ENCODE data around the gene RAB3C.
"Not testable (repeated sequence)": the region's sequence is repeated elsewhere in the genome, so short reads cannot be mapped to it uniquely, and the experiment has no call there.

Gene RAB3C

GRCh38 chr5:58571501-58571900 lies 11.4 kb upstream of the RAB3C start:
- TF ChIP-seq, protein P1, sequence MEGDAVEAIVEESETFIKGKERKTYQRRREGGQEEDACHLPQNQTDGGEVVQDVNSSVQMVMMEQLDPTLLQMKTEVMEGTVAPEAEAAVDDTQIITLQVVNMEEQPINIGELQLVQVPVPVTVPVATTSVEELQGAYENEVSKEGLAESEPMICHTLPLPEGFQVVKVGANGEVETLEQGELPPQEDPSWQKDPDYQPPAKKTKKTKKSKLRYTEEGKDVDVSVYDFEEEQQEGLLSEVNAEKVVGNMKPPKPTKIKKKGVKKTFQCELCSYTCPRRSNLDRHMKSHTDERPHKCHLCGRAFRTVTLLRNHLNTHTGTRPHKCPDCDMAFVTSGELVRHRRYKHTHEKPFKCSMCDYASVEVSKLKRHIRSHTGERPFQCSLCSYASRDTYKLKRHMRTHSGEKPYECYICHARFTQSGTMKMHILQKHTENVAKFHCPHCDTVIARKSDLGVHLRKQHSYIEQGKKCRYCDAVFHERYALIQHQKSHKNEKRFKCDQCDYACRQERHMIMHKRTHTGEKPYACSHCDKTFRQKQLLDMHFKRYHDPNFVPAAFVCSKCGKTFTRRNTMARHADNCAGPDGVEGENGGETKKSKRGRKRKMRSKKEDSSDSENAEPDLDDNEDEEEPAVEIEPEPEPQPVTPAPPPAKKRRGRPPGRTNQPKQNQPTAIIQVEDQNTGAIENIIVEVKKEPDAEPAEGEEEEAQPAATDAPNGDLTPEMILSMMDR (IDR thresholded peaks at IDR 0.05; ENCODE audit: unreplicated experiment in 3 of 3), result no peak
- no peaks in the 10 kb centered on the region for H3K36me3 Mint-ChIP-seq (ENCODE audit: low read depth)
- H3K4me3 Mint-ChIP-seq, result no peak overlapping the region
- no peaks in the 10 kb centered on the region for H3K27me3 Mint-ChIP-seq (ENCODE audit: low read depth)
- H3K27ac Mint-ChIP-seq, result no peak overlapping the region
- H3K9me3 Mint-ChIP-seq, result peaks cover 10% of the 10 kb centered on the region
- H3K4me1 Mint-ChIP-seq, result no peaks in the 10 kb centered on the region

GRCh38 chr5:58572973-58573372 lies 9.9 kb upstream of the RAB3C start:
- not testable (repeated sequence) for H3K4me1 Mint-ChIP-seq; H3K4me3 Mint-ChIP-seq; H3K27me3 Mint-ChIP-seq (ENCODE audit: low read depth); H3K27ac Mint-ChIP-seq; H3K36me3 Mint-ChIP-seq (ENCODE audit: low read depth)
- H3K9me3 Mint-ChIP-seq, result peaks cover 10% of the 10 kb centered on the region

- no peak overlapping the region for H3K4me3 Mint-ChIP-seq
- H3K9me3 Mint-ChIP-seq, result no peaks in the 10 kb centered on the region
- H3K36me3 Mint-ChIP-seq (ENCODE audit: low read depth), result no peaks in the 10 kb centered on the region
- no peak overlapping the region for H3K27ac Mint-ChIP-seq
- H3K4me1 Mint-ChIP-seq, result peaks cover 5% of the 10 kb centered on the region
- TF ChIP-seq, protein P1 (IDR thresholded peaks at IDR 0.05; ENCODE audit: unreplicated experiment in 3 of 3), result no peak
- peaks cover 45% of the 10 kb centered on the region for H3K27me3 Mint-ChIP-seq (ENCODE audit: low read depth)
Observed at GRCh38 chr5:58579781-58580180, 3.1 kb upstream of the RAB3C start.

- H3K4me1 Mint-ChIP-seq, result peaks cover 5% of the 10 kb centered on the region
- H3K4me3 Mint-ChIP-seq, result peak overlapping the region; percentile 85 to 89 (median 88)
- no peaks in the 10 kb centered on the region for H3K36me3 Mint-ChIP-seq (ENCODE audit: low read depth)
- TF ChIP-seq, protein P1 (IDR thresholded peaks at IDR 0.05; ENCODE audit: unreplicated experiment in 3 of 3), result no peak
- H3K9me3 Mint-ChIP-seq, result no peaks in the 10 kb centered on the region
- H3K27me3 Mint-ChIP-seq (ENCODE audit: low read depth), result peaks cover 55% of the 10 kb centered on the region
- no peak overlapping the region for H3K27ac Mint-ChIP-seq
Observed at GRCh38 chr5:58582019-58582802, 664 bp upstream of the RAB3C start.

- Mint-ChIP-seq H3K27ac (no peak overlapping the region), H3K4me1 (no peaks in the 10 kb centered on the region), H3K27me3 (ENCODE audit: low read depth) (no peaks in the 10 kb centered on the region), H3K9me3 (no peaks in the 10 kb centered on the region), H3K4me3 (no peak overlapping the region), H3K36me3 (ENCODE audit: low read depth) (no peaks in the 10 kb centered on the region)
- TF ChIP-seq, protein P1 (IDR thresholded peaks at IDR 0.05; ENCODE audit: unreplicated experiment in 3 of 3), result no peak
Observed at GRCh38 chr5:58595952-58596351, 13.1 kb downstream of the RAB3C start.

DNA sequence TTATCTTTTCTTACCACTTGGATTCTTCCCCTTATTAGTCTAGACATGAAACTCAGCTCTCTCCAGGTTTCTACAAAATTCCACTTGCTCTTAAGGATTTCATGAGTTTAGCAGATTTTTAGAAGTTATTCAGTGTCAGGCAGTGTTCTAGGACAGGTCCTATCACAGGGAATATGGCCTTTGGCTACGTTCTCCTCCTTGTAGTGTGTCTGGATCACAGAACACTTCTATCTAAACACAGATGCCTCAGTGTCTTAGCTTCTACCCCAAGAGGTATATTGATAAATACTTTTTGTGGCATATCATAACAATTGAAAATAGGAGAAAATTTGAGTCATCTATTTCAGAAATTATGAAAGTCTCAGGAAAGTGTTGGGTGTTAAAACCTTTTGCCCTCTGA lies 15.6 kb downstream of the RAB3C start:
- Mint-ChIP-seq H3K27ac (no peak overlapping the region), H3K4me1 (no peaks in the 10 kb centered on the region)

More for the DNA sequence above, 15.6 kb downstream of the RAB3C start:
- no peaks in the 10 kb centered on the region for H3K27me3 Mint-ChIP-seq (ENCODE audit: low read depth)
- TF ChIP-seq, protein P1 (IDR thresholded peaks at IDR 0.05; ENCODE audit: unreplicated experiment in 3 of 3), result no peak
- no peak overlapping the region for H3K4me3 Mint-ChIP-seq
- peaks cover 13% of the 10 kb centered on the region for H3K9me3 Mint-ChIP-seq
- no peaks in the 10 kb centered on the region for H3K36me3 Mint-ChIP-seq (ENCODE audit: low read depth)

Data from nephron (organoid).